ENCODE measurements around the gene ADGRG4.

ADGRG4 gene

GRCh38 chrX:136380010-136380769 lies 79.4 kb downstream of the ADGRG4 start:
- Histone ChIP-seq H3K36me3 (ENCODE audit: insufficient read depth, low read length) (no peaks in the 10 kb centered on the region), H3K4me3 (no peak overlapping the region), H3K27ac (no peak overlapping the region), H3K9me3 (ENCODE audit: low read depth, low read length) (no peaks in the 10 kb centered on the region), H3K9ac (ENCODE audit: insufficient read length) (no peak overlapping the region)
- no peak for DNase-seq (ENCODE audit: low read depth, low spot score)
- TF ChIP-seq POLR2AphosphoS5 (IDR thresholded peaks at IDR 0.05; ENCODE audit: borderline replicate concordance, low read depth, low read length), result no peak
- no peak for TF ChIP-seq FOXP2 (optimal IDR thresholded peaks at IDR 0.05; ENCODE audit: control extremely low read depth, extremely low read length, insufficient read depth)
- TF ChIP-seq EZH2 (IDR thresholded peaks at IDR 0.05), result no peak

GRCh38 chrX:136386173-136386572 lies 85.4 kb downstream of the ADGRG4 start:
- no peaks in the 10 kb centered on the region for H3K36me3 ChIP-seq (ENCODE audit: insufficient read depth, low read length)
- TF ChIP-seq POLR2AphosphoS5 (IDR thresholded peaks at IDR 0.05; ENCODE audit: borderline replicate concordance, low read depth, low read length) (no peak), EZH2 (IDR thresholded peaks at IDR 0.05) (no peak)
- no peak overlapping the region for H3K4me3 ChIP-seq
- no peak for DNase-seq (ENCODE audit: low read depth, low spot score)
- no peak overlapping the region for H3K9ac ChIP-seq (ENCODE audit: insufficient read length)
- H3K9me3 ChIP-seq (ENCODE audit: low read depth, low read length), result no peaks in the 10 kb centered on the region
- H3K27ac ChIP-seq, result no peak overlapping the region

- H3K9me3 ChIP-seq (ENCODE audit: low read depth, low read length), result no peaks in the 10 kb centered on the region
- no peak overlapping the region for H3K27ac ChIP-seq
- no peaks in the 10 kb centered on the region for H3K36me3 ChIP-seq (ENCODE audit: insufficient read depth, low read length)
- no peak for DNase-seq (ENCODE audit: low read depth, low spot score)
- no peak overlapping the region for H3K4me3 ChIP-seq
- H3K9ac ChIP-seq (ENCODE audit: insufficient read length), result no peak overlapping the region
- TF ChIP-seq EZH2 (IDR thresholded peaks at IDR 0.05) (no peak), POLR2AphosphoS5 (IDR thresholded peaks at IDR 0.05; ENCODE audit: borderline replicate concordance, low read depth, low read length) (no peak), FOXP2 (optimal IDR thresholded peaks at IDR 0.05; ENCODE audit: control extremely low read depth, extremely low read length, insufficient read depth) (no peak)
These were observed 86.1 kb downstream of the ADGRG4 start for GRCh38 chrX:136386826-136387225.

GRCh38 chrX:136387951-136388502 lies 87.3 kb downstream of the ADGRG4 start:
- Histone ChIP-seq H3K9me3 (ENCODE audit: low read depth, low read length) (no peaks in the 10 kb centered on the region), H3K36me3 (ENCODE audit: insufficient read depth, low read length) (no peaks in the 10 kb centered on the region), H3K9ac (ENCODE audit: insufficient read length) (no peak overlapping the region), H3K4me3 (no peak overlapping the region), H3K27ac (no peak overlapping the region)
- TF ChIP-seq EZH2 (IDR thresholded peaks at IDR 0.05) (no peak), POLR2AphosphoS5 (IDR thresholded peaks at IDR 0.05; ENCODE audit: borderline replicate concordance, low read depth, low read length) (no peak), FOXP2 (optimal IDR thresholded peaks at IDR 0.05; ENCODE audit: control extremely low read depth, extremely low read length, insufficient read depth) (no peak)
- DNase-seq (ENCODE audit: low read depth, low spot score), result no peak

- Histone ChIP-seq H3K9me3 (ENCODE audit: low read depth, low read length) (no peaks in the 10 kb centered on the region), H3K36me3 (ENCODE audit: insufficient read depth, low read length) (no peaks in the 10 kb centered on the region), H3K4me3 (no peak overlapping the region), H3K9ac (ENCODE audit: insufficient read length) (no peak overlapping the region), H3K27ac (no peak overlapping the region)
- no peak for DNase-seq (ENCODE audit: low read depth, low spot score)
- TF ChIP-seq FOXP2 (optimal IDR thresholded peaks at IDR 0.05; ENCODE audit: control extremely low read depth, extremely low read length, insufficient read depth), result no peak
- TF ChIP-seq POLR2AphosphoS5 (IDR thresholded peaks at IDR 0.05; ENCODE audit: borderline replicate concordance, low read depth, low read length), result no peak
These were observed 90.2 kb downstream of the ADGRG4 start for GRCh38 chrX:136390921-136391320.

GRCh38 chrX:136395271-136395670 lies 94.5 kb downstream of the ADGRG4 start:
- Histone ChIP-seq H3K9ac (ENCODE audit: insufficient read length) (no peak overlapping the region), H3K36me3 (ENCODE audit: insufficient read depth, low read length) (no peaks in the 10 kb centered on the region), H3K27ac (no peak overlapping the region), H3K9me3 (ENCODE audit: low read depth, low read length) (no peaks in the 10 kb centered on the region), H3K4me3 (no peak overlapping the region)
- no peak for TF ChIP-seq FOXP2 (optimal IDR thresholded peaks at IDR 0.05; ENCODE audit: control extremely low read depth, extremely low read length, insufficient read depth)
- TF ChIP-seq POLR2AphosphoS5 (IDR thresholded peaks at IDR 0.05; ENCODE audit: borderline replicate concordance, low read depth, low read length), result no peak
- TF ChIP-seq EZH2 (IDR thresholded peaks at IDR 0.05), result no peak
- DNase-seq (ENCODE audit: low read depth, low spot score), result no peak

- no peak for DNase-seq (ENCODE audit: low read depth, low spot score)
- H3K9me3 ChIP-seq (ENCODE audit: low read depth, low read length), result no peaks in the 10 kb centered on the region
- H3K27ac ChIP-seq, result no peak overlapping the region
- no peaks in the 10 kb centered on the region for H3K36me3 ChIP-seq (ENCODE audit: insufficient read depth, low read length)
- TF ChIP-seq EZH2 (IDR thresholded peaks at IDR 0.05), result no peak
- no peak for TF ChIP-seq POLR2AphosphoS5 (IDR thresholded peaks at IDR 0.05; ENCODE audit: borderline replicate concordance, low read depth, low read length)
- no peak for TF ChIP-seq FOXP2 (optimal IDR thresholded peaks at IDR 0.05; ENCODE audit: control extremely low read depth, extremely low read length, insufficient read depth)
- no peak overlapping the region for H3K9ac ChIP-seq (ENCODE audit: insufficient read length)
- no peak overlapping the region for H3K4me3 ChIP-seq
These were observed 96.2 kb downstream of the ADGRG4 start for GRCh38 chrX:136397001-136397400.

- DNase-seq (ENCODE audit: low read depth, low spot score), result no peak
- Histone ChIP-seq H3K27ac (no peak overlapping the region), H3K9ac (ENCODE audit: insufficient read length) (no peak overlapping the region), H3K4me3 (no peak overlapping the region), H3K9me3 (ENCODE audit: low read depth, low read length) (no peaks in the 10 kb centered on the region), H3K36me3 (ENCODE audit: insufficient read depth, low read length) (no peaks in the 10 kb centered on the region)
- TF ChIP-seq POLR2AphosphoS5 (IDR thresholded peaks at IDR 0.05; ENCODE audit: borderline replicate concordance, low read depth, low read length) (no peak), EZH2 (IDR thresholded peaks at IDR 0.05) (no peak), FOXP2 (optimal IDR thresholded peaks at IDR 0.05; ENCODE audit: control extremely low read depth, extremely low read length, insufficient read depth) (no peak)
These were observed 104.4 kb downstream of the ADGRG4 start for GRCh38 chrX:136405126-136405525.
